Thyroid gland (tissue), 4 donors: Measurements from ENCODE around the gene DCUN1D2.

Source experiments
- POLR2A ChIP-seq, 2 donors: fragments of 450-650 bp; IDR thresholded peaks; one replicate each; pipeline ENCODE4 v1.6.1; 2017; ENCODE audit warnings: antibody characterized with exemption in 2 of 2, mild to moderate bottlenecking in 2 of 2, moderate library complexity in 1 of 2
- TF ChIP-seq, protein P1 (sequence below), 6 experiments: fragments of 200-600 bp in 3 of 6; fragments of 450-650 bp in 3 of 6; sonication (generic) in 3 of 6; IDR thresholded peaks; one replicate each; pipeline ENCODE4 v1.5.1; 2016 to 2019; ENCODE audit warnings: antibody characterized with exemption in 6 of 6, mild to moderate bottlenecking in 2 of 6, inconsistent platforms in 1 of 6, moderate library complexity in 1 of 6

DNA sequence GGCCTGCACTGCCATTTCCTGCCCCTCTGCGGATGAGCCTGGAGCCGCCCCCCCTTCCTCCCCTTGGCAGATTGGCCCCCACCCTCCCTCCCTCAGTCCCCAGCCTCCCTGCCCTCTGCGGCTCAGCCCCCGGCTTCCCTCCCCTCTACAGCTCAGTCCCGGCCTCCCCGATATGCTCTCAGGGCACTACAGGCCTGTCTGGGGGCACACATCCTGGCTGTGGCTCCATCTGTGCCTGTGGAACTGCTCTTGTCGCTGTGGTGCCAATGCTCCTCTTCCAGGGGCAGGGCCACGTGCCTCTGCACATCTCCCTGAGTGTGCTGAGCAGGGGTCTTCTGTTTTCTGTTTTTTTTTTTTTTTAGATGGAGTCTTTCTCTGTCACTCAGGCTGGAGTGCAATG, 76.2 kb downstream of the DCUN1D2 start:
- TF ChIP-seq, protein P1, sequence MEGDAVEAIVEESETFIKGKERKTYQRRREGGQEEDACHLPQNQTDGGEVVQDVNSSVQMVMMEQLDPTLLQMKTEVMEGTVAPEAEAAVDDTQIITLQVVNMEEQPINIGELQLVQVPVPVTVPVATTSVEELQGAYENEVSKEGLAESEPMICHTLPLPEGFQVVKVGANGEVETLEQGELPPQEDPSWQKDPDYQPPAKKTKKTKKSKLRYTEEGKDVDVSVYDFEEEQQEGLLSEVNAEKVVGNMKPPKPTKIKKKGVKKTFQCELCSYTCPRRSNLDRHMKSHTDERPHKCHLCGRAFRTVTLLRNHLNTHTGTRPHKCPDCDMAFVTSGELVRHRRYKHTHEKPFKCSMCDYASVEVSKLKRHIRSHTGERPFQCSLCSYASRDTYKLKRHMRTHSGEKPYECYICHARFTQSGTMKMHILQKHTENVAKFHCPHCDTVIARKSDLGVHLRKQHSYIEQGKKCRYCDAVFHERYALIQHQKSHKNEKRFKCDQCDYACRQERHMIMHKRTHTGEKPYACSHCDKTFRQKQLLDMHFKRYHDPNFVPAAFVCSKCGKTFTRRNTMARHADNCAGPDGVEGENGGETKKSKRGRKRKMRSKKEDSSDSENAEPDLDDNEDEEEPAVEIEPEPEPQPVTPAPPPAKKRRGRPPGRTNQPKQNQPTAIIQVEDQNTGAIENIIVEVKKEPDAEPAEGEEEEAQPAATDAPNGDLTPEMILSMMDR (IDR thresholded peaks at IDR 0.05): no peak
- no peak for TF ChIP-seq POLR2A (IDR thresholded peaks at IDR 0.05)
